Measurements from ENCODE around the gene SH3TC1.

The SH3TC1 gene

DNA sequence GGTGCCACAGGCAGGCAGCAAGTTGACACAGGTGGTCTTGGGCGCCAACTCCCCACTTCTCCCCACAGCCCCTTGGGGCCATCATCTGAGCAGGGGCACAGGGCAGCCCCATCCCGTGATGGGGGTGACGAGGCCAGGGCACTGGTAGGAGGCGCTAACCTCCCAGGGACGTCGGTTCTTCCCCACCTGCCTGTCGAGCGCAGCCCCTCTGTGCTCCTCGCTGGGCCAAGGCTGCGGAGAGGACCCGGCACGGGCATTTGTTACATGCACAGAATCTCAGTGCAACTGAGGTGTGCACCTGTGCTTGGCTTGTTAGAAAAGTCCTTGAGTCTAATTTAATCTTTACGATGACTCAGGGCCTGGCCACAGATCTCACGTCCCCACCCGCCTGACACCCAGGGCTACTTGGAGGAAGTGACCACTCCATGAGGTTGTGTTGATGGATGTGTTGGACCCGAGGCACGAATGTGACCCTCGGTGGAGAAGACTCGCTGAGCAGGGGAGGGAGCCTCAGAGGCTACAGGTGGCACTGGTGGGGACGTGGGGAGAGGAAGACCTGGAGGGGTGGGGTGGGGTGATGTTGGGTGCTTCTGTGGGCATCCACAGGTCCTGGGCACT is 3.1 kb upstream of the SH3TC1 start:
- Histone ChIP-seq H3K27ac (no peak overlapping the region), H3K4me3 (no peak overlapping the region), H3K36me3 (ENCODE audit: insufficient read depth, low read length) (no peaks in the 10 kb centered on the region), H3K9me3 (ENCODE audit: low read depth, low read length) (no peaks in the 10 kb centered on the region), H3K9ac (ENCODE audit: insufficient read length) (no peak overlapping the region)
- TF ChIP-seq FOXP2 (optimal IDR thresholded peaks at IDR 0.05; ENCODE audit: control extremely low read depth, extremely low read length, insufficient read depth): no peak
- no peak for TF ChIP-seq EZH2 (IDR thresholded peaks at IDR 0.05)
- TF ChIP-seq POLR2AphosphoS5 (IDR thresholded peaks at IDR 0.05; ENCODE audit: borderline replicate concordance, low read depth, low read length): no peak
- no peak for DNase-seq (ENCODE audit: low read depth, low spot score)

DNA sequence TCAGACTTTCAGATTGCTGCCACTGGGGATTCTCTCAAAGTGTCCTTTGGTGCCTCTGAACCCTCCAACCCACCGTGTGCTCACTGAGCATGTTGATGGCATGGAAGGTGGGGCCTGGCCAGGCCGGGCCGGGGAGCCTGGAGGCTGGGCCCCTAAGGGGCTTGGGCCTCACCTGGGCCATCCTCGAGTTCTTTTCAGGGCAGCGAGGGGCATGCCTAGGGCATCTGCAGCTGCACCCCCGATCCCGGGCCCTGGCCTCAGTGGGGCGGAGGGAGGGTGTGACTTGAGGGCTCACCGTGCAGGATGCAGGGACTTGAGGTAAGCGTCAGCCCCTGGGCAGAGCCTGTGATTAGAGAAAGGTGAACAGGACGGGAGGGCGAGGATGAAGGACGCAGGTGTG is 1.6 kb upstream of the SH3TC1 start:
- no peaks in the 10 kb centered on the region for H3K9me3 ChIP-seq (ENCODE audit: low read depth, low read length)
- no peak overlapping the region for H3K4me3 ChIP-seq
- H3K27ac ChIP-seq: no peak overlapping the region
- H3K36me3 ChIP-seq (ENCODE audit: insufficient read depth, low read length): no peaks in the 10 kb centered on the region
- DNase-seq (ENCODE audit: low read depth, low spot score): no peak
- TF ChIP-seq EZH2 (IDR thresholded peaks at IDR 0.05) (no peak), POLR2AphosphoS5 (IDR thresholded peaks at IDR 0.05; ENCODE audit: borderline replicate concordance, low read depth, low read length) (no peak), FOXP2 (optimal IDR thresholded peaks at IDR 0.05; ENCODE audit: control extremely low read depth, extremely low read length, insufficient read depth) (no peak)
- H3K9ac ChIP-seq (ENCODE audit: insufficient read length): no peak overlapping the region

DNA sequence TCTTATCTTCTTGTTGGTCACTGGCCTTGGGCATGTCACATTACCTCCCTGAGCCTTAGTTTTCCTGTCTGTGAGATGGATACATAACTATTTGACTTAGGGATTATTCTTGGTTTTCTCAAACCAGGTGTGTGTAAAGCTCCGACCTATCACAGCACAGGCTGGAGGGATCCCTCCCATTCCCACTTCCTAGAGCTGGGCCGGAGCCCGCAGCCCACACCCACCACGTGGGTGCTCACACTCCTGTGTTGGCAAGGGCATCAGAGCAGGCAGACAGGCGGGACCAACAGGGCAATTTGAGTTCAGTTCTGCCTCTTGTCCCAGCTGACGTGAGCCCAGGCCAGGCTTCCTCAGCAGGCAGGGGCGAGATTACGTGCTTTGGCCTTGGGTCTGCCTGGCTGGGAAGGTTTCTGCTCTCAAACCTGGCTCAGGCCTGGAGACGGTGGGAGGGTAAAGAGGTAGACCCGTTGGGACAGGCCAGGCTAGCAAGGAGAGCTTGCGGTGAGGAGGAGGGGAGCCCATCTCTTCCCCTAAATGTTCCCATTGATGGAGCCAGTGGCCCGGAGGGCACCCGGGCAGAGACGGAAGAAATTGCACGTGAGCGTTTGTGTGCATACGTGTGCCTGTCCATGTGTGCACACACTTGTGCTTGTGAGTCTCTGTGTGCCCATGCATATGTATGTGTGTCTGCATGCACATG is 734 bp upstream of the SH3TC1 start:
- no peaks in the 10 kb centered on the region for H3K9me3 ChIP-seq (ENCODE audit: low read depth, low read length)
- no peaks in the 10 kb centered on the region for H3K36me3 ChIP-seq (ENCODE audit: insufficient read depth, low read length)
- H3K9ac ChIP-seq (ENCODE audit: insufficient read length): no peak overlapping the region
- DNase-seq (ENCODE audit: low read depth, low spot score): no peak
- TF ChIP-seq EZH2 (IDR thresholded peaks at IDR 0.05): no peak
- no peak for TF ChIP-seq FOXP2 (optimal IDR thresholded peaks at IDR 0.05; ENCODE audit: control extremely low read depth, extremely low read length, insufficient read depth)
- TF ChIP-seq POLR2AphosphoS5 (IDR thresholded peaks at IDR 0.05; ENCODE audit: borderline replicate concordance, low read depth, low read length): no peak
- H3K27ac ChIP-seq: no peak overlapping the region
- H3K4me3 ChIP-seq: no peak overlapping the region

DNA sequence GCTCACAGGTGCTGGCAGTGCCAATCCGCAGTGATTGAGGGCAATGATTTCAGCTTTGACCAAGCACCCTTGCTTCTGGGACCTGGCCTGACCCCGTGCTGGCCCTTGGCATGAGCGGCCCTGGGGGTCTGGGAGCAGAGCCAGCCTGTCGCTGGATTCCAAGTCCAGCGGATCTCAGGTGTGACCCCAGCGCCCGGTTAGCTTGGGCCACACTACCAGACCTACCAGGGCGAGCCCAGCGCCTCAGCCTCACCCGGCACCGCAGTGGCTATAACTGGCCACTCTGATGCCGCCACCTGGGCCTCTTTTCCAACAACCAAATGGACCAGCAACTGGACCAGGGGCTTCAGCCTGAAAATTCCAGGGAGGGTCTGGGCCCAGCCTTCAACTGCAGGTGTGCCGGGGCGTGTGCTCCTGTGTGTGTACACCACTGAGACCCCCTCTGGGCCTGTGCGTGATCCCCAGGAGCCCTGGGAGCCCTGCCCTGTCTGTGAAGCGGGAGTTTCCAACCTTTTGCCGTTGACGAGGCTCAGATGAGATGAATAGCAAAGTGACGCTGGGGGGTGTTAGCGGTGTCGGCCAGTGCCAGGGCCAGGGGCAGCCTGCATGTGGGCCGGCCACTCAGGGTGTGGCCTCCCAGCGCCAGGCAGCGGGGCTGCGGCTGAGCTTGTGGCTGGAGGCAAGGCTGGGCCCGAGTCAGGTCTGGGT is 658 bp downstream of the SH3TC1 start:
- TF ChIP-seq POLR2AphosphoS5 (IDR thresholded peaks at IDR 0.05; ENCODE audit: borderline replicate concordance, low read depth, low read length) (no peak), FOXP2 (optimal IDR thresholded peaks at IDR 0.05; ENCODE audit: control extremely low read depth, extremely low read length, insufficient read depth) (no peak), EZH2 (IDR thresholded peaks at IDR 0.05) (no peak)

DNA sequence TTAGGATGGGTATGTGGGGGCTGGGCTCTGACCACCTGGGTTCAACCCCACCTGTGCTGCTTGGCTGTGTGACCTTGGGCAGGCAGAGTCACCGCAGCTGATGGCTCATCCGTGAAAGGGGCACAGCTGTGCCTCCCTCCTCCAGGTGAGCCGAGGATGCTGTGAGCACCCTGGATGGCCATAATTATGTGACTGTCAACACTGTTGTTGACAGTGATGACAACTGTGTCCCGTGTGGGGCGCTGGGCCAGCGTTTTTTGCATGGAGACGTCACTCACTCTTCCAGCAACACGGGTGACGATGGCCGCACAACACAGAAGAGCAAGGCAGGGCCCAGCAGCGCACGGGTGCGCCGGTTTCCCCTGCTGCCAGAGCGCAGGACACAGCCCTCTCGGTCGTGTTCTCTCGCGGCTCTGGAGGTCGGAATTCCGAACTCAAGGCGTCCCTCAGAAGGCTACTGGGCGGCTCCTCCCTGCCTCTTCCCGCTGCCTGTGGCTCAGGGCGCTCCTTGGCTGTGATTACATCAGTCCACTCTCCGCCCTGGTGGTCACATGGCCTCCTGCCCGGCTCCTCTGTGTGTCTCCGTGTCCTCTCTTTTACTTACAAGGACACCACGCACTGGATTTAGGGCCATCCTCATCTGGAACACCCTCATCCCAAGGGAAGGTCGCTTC is 1.3 kb downstream of the SH3TC1 start:
- H3K9me3 ChIP-seq (ENCODE audit: low read depth, low read length): no peaks in the 10 kb centered on the region
- no peak for DNase-seq (ENCODE audit: low read depth, low spot score)
- H3K4me3 ChIP-seq: no peak overlapping the region
- TF ChIP-seq FOXP2 (optimal IDR thresholded peaks at IDR 0.05; ENCODE audit: control extremely low read depth, extremely low read length, insufficient read depth): no peak
- TF ChIP-seq EZH2 (IDR thresholded peaks at IDR 0.05): no peak
- TF ChIP-seq POLR2AphosphoS5 (IDR thresholded peaks at IDR 0.05; ENCODE audit: borderline replicate concordance, low read depth, low read length): no peak
- no peak overlapping the region for H3K27ac ChIP-seq
- no peak overlapping the region for H3K9ac ChIP-seq (ENCODE audit: insufficient read length)
- no peaks in the 10 kb centered on the region for H3K36me3 ChIP-seq (ENCODE audit: insufficient read depth, low read length)

More for the DNA sequence above, 658 bp downstream of the SH3TC1 start:
- no peak overlapping the region for H3K4me3 ChIP-seq
- DNase-seq (ENCODE audit: low read depth, low spot score): no peak
- no peak overlapping the region for H3K27ac ChIP-seq
- H3K9ac ChIP-seq (ENCODE audit: insufficient read length): no peak overlapping the region
- H3K9me3 ChIP-seq (ENCODE audit: low read depth, low read length): no peaks in the 10 kb centered on the region
- H3K36me3 ChIP-seq (ENCODE audit: insufficient read depth, low read length): no peaks in the 10 kb centered on the region

DNA sequence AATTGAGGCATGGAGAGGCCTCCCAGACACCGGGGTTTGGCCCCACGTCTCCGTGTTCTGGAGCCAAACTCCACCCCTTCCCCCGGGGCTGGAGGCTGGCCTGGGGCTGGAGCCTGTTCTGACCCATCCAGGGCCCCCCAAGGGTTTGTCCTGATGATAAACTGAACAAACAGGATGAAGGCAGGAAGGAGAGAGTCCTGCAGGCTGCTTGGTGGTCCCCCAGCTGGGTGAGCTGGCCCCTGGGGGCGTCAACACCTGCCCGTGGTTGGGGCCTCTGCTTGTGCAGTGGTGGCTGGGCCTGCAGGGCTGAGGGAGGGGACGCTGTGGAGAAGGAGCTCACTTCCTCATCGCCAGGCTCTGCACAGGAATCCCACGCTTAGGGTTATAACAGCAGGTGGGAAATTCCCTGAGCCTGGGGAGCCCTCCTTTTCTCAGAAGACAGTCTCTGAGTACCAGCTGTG is 2.3 kb downstream of the SH3TC1 start:
- DNase-seq (ENCODE audit: low read depth, low spot score): no peak
- no peaks in the 10 kb centered on the region for H3K9me3 ChIP-seq (ENCODE audit: low read depth, low read length)
- H3K36me3 ChIP-seq (ENCODE audit: insufficient read depth, low read length): no peaks in the 10 kb centered on the region
- no peak overlapping the region for H3K27ac ChIP-seq
- no peak overlapping the region for H3K9ac ChIP-seq (ENCODE audit: insufficient read length)
- TF ChIP-seq POLR2AphosphoS5 (IDR thresholded peaks at IDR 0.05; ENCODE audit: borderline replicate concordance, low read depth, low read length): no peak
- no peak for TF ChIP-seq FOXP2 (optimal IDR thresholded peaks at IDR 0.05; ENCODE audit: control extremely low read depth, extremely low read length, insufficient read depth)
- TF ChIP-seq EZH2 (IDR thresholded peaks at IDR 0.05): no peak
- H3K4me3 ChIP-seq: no peak overlapping the region

DNA sequence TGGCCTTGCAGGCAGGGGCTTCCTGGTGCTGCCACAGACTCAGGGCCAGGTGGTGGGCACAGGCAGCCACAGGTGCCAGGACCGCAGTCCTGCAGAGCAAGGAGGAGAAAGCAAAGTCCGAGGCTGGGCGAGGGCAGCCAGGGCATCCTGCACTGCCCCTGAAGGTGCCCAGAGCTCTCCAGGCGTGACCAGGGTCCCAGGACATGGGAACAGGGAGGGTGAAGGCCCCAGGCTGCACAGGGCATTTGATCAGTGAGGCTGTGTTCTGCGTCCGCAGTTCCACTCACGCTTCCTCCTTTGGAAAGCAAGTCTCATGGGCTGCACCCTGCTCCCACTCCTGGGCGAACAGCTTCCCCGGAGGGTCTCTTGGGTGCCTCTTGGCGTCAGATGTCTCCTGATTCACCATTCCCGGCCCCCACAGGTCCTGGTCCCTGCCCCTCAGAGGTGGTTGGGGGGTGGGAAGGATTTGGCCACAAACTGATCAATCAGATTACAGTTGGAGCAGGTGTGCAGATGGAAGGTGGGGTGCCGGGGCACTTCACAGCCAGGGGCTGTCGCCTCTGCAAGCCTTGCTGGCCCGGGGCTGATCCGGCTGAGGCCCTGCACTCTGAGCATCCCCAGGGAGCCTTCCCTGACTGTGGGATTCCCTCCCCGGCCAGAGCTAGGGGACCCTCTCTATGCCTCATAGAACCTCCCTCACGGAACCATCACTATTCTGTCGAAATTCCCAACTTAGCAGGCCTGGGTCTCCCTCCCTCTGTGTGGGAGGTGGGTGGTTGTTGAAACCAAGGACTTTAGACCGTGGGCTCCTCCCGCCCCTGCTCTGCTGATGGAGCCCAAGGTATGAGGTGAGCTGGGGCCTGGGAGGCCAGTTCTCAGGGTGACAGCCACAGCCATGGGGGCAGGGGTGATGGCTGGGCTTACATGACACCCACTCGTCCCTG is 3.3 kb downstream of the SH3TC1 start:
- no peak overlapping the region for H3K27ac ChIP-seq
- DNase-seq (ENCODE audit: low read depth, low spot score): no peak
- TF ChIP-seq EZH2 (IDR thresholded peaks at IDR 0.05) (no peak), FOXP2 (optimal IDR thresholded peaks at IDR 0.05; ENCODE audit: control extremely low read depth, extremely low read length, insufficient read depth) (no peak), POLR2AphosphoS5 (IDR thresholded peaks at IDR 0.05; ENCODE audit: borderline replicate concordance, low read depth, low read length) (no peak)
- H3K4me3 ChIP-seq: no peak overlapping the region
- no peak overlapping the region for H3K9ac ChIP-seq (ENCODE audit: insufficient read length)
- no peaks in the 10 kb centered on the region for H3K9me3 ChIP-seq (ENCODE audit: low read depth, low read length)
- H3K36me3 ChIP-seq (ENCODE audit: insufficient read depth, low read length): no peaks in the 10 kb centered on the region
